Activated T-cell treated with anti-CD3 and anti-CD28 coated beads, Interleukin-2, amount 50 U/mL, for 1 hour (primary cell): Measurements from ENCODE around the gene PDE6H.

Experiments
- DNase-seq: peaks from one replicate; pipeline ENCODE4 v3.0.0-alpha.2; 2020

Gene PDE6H

GRCh38 chr12:14976658-14977057 lies 3.8 kb downstream of the PDE6H start:
- DNase-seq = no peak

- DNase-seq = no peak
Observed at GRCh38 chr12:14979468-14979867, 6.6 kb downstream of the PDE6H start.

- no peak for DNase-seq
Observed at GRCh38 chr12:14981049-14981448, 8.2 kb downstream of the PDE6H start.

GRCh38 chr12:14982562-14982961 lies 9.7 kb downstream of the PDE6H start:
- no peak for DNase-seq

- no peak for DNase-seq
Observed at GRCh38 chr12:14982991-14983390, 10.1 kb downstream of the PDE6H start.

- no peak for DNase-seq
Observed at GRCh38 chr12:14984036-14984435, 11.2 kb downstream of the PDE6H start.

- DNase-seq = no peak
Observed at GRCh38 chr12:14984766-14985285, 12.0 kb downstream of the PDE6H start.

- DNase-seq = no peak
Observed at GRCh38 chr12:14986449-14986848, 13.6 kb downstream of the PDE6H start.

- no peak for DNase-seq
Observed at GRCh38 chr12:14988035-14988434, 15.2 kb downstream of the PDE6H start.

- DNase-seq = no peak
Observed at GRCh38 chr12:14989790-14990189, 16.9 kb downstream of the PDE6H start.

GRCh38 chr12:14991069-14991468 lies 18.2 kb downstream of the PDE6H start:
- DNase-seq = no peak

GRCh38 chr12:14992673-14993072 lies 19.8 kb downstream of the PDE6H start:
- no peak for DNase-seq

- no peak for DNase-seq
Observed at GRCh38 chr12:14993117-14993516, 20.3 kb downstream of the PDE6H start.

- DNase-seq = no peak
Observed at GRCh38 chr12:14993537-14994266, 20.9 kb downstream of the PDE6H start.

- DNase-seq = no peak
Observed at GRCh38 chr12:14994610-14995009, 21.8 kb downstream of the PDE6H start.

GRCh38 chr12:14995583-14996425 lies 23.0 kb downstream of the PDE6H start:
- DNase-seq = no peak

GRCh38 chr12:14997998-14998397 lies 25.2 kb downstream of the PDE6H start:
- DNase-seq = no peak

GRCh38 chr12:14999021-14999694 lies 26.3 kb downstream of the PDE6H start:
- DNase-seq = no peak

- DNase-seq = no peak
Observed at GRCh38 chr12:14999695-15000365, 27.0 kb downstream of the PDE6H start.

GRCh38 chr12:15000575-15000974 lies 27.7 kb downstream of the PDE6H start:
- no peak for DNase-seq

- DNase-seq = no peak
Observed at GRCh38 chr12:15001733-15002382, 29.0 kb downstream of the PDE6H start.

- DNase-seq = no peak
Observed at GRCh38 chr12:15004421-15004820, 31.6 kb downstream of the PDE6H start.
